GM23338 (cell line): ENCODE results near the gene PSD4.

Experiments used
- CREB1 ChIP-seq: fragments of 250-450 bp; sonication (Bioruptor Pico); IDR thresholded peaks from 2 replicates; pipeline ENCODE4 v1.5.0; 2020; ENCODE audit warnings: low read depth, mild to moderate bottlenecking, moderate library complexity
- CTCF ChIP-seq, 2 experiments: fragments of 200-600 bp in 1 of 2; sonication (generic) in 1 of 2; conservative IDR thresholded peaks; 2 replicates each; pipeline versions ENCODE4 v1.5.1 to v1.6.1; 2016 to 2017; ENCODE audit warnings: antibody characterized with exemption in 2 of 2, low read depth in 2 of 2, mild to moderate bottlenecking in 2 of 2, moderate library complexity in 1 of 2
- EZH2 ChIP-seq: fragments of 200-600 bp; sonication (generic); IDR thresholded peaks from one replicate; pipeline ENCODE4 v1.8.0; 2017; ENCODE audit warnings: antibody characterized with exemption, mild to moderate bottlenecking, low read depth; ENCODE audit not compliant: unreplicated experiment
- EZH2phosphoT487 ChIP-seq: fragments of 200-600 bp; sonication (generic); IDR thresholded peaks from one replicate; pipeline ENCODE4 v1.8.1; 2018; ENCODE audit warnings: antibody characterized with exemption; ENCODE audit not compliant: unreplicated experiment
- POLR2AphosphoS5 ChIP-seq: IDR thresholded peaks from 2 replicates; pipeline ENCODE4 v1.6.1; 2016; ENCODE audit warnings: antibody characterized with exemption, low read depth
- REST ChIP-seq: IDR thresholded peaks from one replicate; pipeline ENCODE4 v1.6.1; 2018; ENCODE audit warnings: antibody characterized with exemption; ENCODE audit not compliant: unreplicated experiment
- STAT1 ChIP-seq: IDR thresholded peaks from one replicate; pipeline ENCODE4 v1.6.1; 2016; ENCODE audit warnings: antibody characterized with exemption; ENCODE audit not compliant: unreplicated experiment

GRCh38 chr2:113126845-113127645 is 46.7 kb upstream of the PSD4 start, which contains the start of gene IL1RN:
- TF ChIP-seq CTCF (conservative IDR thresholded peaks at IDR 0.05; ENCODE audit: low read depth in 2 of 2) (no peak), REST (no peak), CREB1 (CRISPR knock-in tag) (no peak), EZH2phosphoT487 (no peak), STAT1 (no peak), POLR2AphosphoS5 (no peak), EZH2 (no peak)
